ENCODE results near the gene PHOSPHO2. TPM values are rescaled to one million over a fixed set of nuclear protein-coding genes. Genes with fewer than 3 reads are reported as not detected.

Gene PHOSPHO2
- total and polyA plus RNA-seq, 9 of the 15 experiments (the other 6 are each of a cell fraction or from before 2014, with no cell fraction given) = 7.8 to 19.1 (median 11.7) TPM

DNA sequence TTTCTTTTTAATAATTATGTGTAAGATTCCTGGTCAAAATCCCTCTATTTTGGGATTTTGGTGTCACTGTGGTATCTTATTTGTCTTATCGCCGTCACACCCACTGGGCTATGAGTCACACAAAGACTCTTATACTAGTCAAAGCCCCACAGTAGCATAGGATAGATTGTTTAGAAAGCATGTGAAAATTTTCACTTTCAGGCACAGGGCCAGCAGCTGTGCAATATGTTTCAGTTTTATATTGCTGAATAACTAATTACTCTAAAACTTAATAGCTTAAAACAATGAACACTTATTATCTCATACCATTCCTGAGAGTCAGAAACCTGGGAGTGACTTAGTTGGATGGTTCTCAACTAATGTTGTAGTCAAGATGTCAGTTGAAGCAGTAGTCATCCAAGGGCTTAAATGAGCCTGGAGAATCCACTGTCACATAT lies 24.0 kb upstream of the PHOSPHO2 start (continued):
- TF ChIP-seq MGA (IDR thresholded peaks at IDR 0.05) (peak; percentile 15; the same call in 1 of the 2 replicates), ZNF274 (IDR thresholded peaks at IDR 0.05; ENCODE audit: borderline replicate concordance, low read depth, low read length) (no peak), ZC3H8 (IDR thresholded peaks at IDR 0.05) (no peak), REST (IDR thresholded peaks at IDR 0.05; ENCODE audit: borderline replicate concordance) (peak; percentile 15; the same call in 1 of the 2 replicates), REST (CRISPR knock-in tag; IDR thresholded peaks at IDR 0.05; ENCODE audit: low read depth) (no peak), TARDBP (IDR thresholded peaks at IDR 0.05) (no peak), KLF13 (tag; IDR thresholded peaks at IDR 0.05; ENCODE audit: borderline replicate concordance, low read depth) (no peak)
- TF ChIP-seq, protein P1, sequence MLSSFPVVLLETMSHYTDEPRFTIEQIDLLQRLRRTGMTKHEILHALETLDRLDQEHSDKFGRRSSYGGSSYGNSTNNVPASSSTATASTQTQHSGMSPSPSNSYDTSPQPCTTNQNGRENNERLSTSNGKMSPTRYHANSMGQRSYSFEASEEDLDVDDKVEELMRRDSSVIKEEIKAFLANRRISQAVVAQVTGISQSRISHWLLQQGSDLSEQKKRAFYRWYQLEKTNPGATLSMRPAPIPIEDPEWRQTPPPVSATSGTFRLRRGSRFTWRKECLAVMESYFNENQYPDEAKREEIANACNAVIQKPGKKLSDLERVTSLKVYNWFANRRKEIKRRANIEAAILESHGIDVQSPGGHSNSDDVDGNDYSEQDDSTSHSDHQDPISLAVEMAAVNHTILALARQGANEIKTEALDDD (IDR thresholded peaks at IDR 0.05) = peak; percentile 96
